ENCODE measurements around the gene SH3BP5L. TPM values are rescaled to one million over a fixed set of nuclear protein-coding genes. Genes with fewer than 3 reads are reported as not detected.

Gene SH3BP5L
- total and polyA plus RNA-seq, 2 of the 4 experiments (the other 2 are of a cell fraction) = 23.3 to 35.9 TPM

DNA sequence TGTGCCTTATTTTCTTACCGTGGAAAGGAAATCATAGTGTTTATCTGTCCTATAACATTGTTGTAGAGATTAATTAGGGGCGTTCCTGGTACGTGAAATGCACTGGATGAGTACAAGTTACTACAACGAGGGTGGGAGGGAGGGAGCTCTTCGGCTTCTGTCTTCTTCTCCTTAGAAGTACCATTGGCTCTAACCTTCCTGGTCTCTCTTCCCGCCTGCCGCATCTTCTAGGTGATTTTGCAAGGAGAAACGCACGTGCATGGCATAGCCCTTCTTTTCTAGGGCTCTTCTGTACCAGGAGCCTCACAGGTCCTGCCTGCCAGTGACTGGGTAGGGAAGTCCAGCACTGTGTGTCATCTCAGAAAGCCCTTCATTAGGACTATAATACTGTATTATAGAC is 16.8 kb downstream of the SH3BP5L start:
- no peak overlapping the region for H2AK9ac ChIP-seq (replicated peaks; ENCODE audit: low read depth, low read length, poor library complexity)
- intact Hi-C loops (cut with micrococcal nuclease) = loop anchor here (5.0 kb wide), 1 partner anchor 1417 kb away; no protein-coding TSS in a partner anchor
- H2BK20ac ChIP-seq (ENCODE audit: low read depth, low read length) = no peak overlapping the region
- no peak overlapping the region for H2AFZ ChIP-seq (replicated peaks; ENCODE audit: low read length, poor library complexity)
- no peak overlapping the region for H3K4me2 ChIP-seq (ENCODE audit: low read depth, low read length)
- no peak overlapping the region for H3K27ac ChIP-seq (ENCODE audit: insufficient read depth, low read length)
- peaks cover 24% of the 10 kb centered on the region for H3K36me3 ChIP-seq (ENCODE audit: control insufficient read depth, insufficient read depth, low read length)
- no peak overlapping the region for H3K14ac ChIP-seq (replicated peaks; ENCODE audit: low read depth, low read length)
- no peak overlapping the region for H3K56ac ChIP-seq (ENCODE audit: extremely low read depth, insufficient read depth, low read length)
- no peak overlapping the region for H2BK120ac ChIP-seq (ENCODE audit: low read depth, low read length)
- no peak overlapping the region for H4K91ac ChIP-seq (ENCODE audit: insufficient read depth, low read depth, low read length)
- no peak overlapping the region for H3K23ac ChIP-seq (ENCODE audit: low read depth, low read length)
- ChIA-PET POLR2A (ENCODE audit: unreplicated experiment) (no interaction called here), CTCF (no interaction called here)
- no peaks in the 10 kb centered on the region for H3K9me3 ChIP-seq (ENCODE audit: control insufficient read depth, insufficient read depth, low read length)
- no peak for DNase-seq
- H3K4me1 ChIP-seq (ENCODE audit: control insufficient read depth, insufficient read depth, low read length) = peaks cover 3% of the 10 kb centered on the region; the same call in 1 of the 2 replicates
- H3K9ac ChIP-seq (ENCODE audit: low read depth, low read length) = no peak overlapping the region
- no peak overlapping the region for H2AK5ac ChIP-seq (ENCODE audit: low read depth, low read length)
- in situ Hi-C loops (cut with MboI; ENCODE audit: low sequenced_read_pairs) = no loop called here
- H2BK15ac ChIP-seq (ENCODE audit: low read depth, low read length) = no peak overlapping the region
- H4K20me1 ChIP-seq (ENCODE audit: insufficient read depth, low read length) = peaks cover 12% of the 10 kb centered on the region
- no peak overlapping the region for H2BK5ac ChIP-seq (ENCODE audit: low read depth, low read length, poor library complexity, severe bottlenecking)
- H4K8ac ChIP-seq (ENCODE audit: low read depth in 2 of 2, low read length in 2 of 2) = no peak overlapping the region
- no peak overlapping the region for H4K5ac ChIP-seq (ENCODE audit: low read depth, low read length)
- H3K27me3 ChIP-seq (ENCODE audit: control insufficient read depth, insufficient read depth, low read length) = no peaks in the 10 kb centered on the region; the same call in 1 of the 2 replicates
- dilution Hi-C loops (cut with HindIII; ENCODE audit: low sequenced_read_pairs, unreplicated experiment) = no loop called here
- H3K4me3 ChIP-seq (ENCODE audit: insufficient read depth, low read depth, low read length) = no peak overlapping the region
- no peak overlapping the region for H3K18ac ChIP-seq (ENCODE audit: low read depth, low read length)
- no CpG with 5 or more reads among the region's 9 CpGs for WGBS, 2 experiments (ENCODE audit: extremely low coverage in 2 of 2, insufficient read length in 1 of 2)
- H3K9me1 ChIP-seq (ENCODE audit: insufficient read depth, low read length) = peaks cover 14% of the 10 kb centered on the region; the same call in 1 of the 2 replicates
- peaks cover 0 to 17% of the 10 kb centered on the region in 2 experiments; a peak in 1 of 4 replicates for H3K79me1 ChIP-seq (ENCODE audit: low read depth in 1 of 2, low read length in 2 of 2)
- H3K4ac ChIP-seq (ENCODE audit: low read depth, low read length) = no peak overlapping the region
- BruUV-seq (replicated peaks) = no TSS peak
- ATAC-seq (ENCODE audit: low read depth) = no peak
- TF ChIP-seq, protein P1, sequence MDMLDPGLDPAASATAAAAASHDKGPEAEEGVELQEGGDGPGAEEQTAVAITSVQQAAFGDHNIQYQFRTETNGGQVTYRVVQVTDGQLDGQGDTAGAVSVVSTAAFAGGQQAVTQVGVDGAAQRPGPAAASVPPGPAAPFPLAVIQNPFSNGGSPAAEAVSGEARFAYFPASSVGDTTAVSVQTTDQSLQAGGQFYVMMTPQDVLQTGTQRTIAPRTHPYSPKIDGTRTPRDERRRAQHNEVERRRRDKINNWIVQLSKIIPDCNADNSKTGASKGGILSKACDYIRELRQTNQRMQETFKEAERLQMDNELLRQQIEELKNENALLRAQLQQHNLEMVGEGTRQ (IDR thresholded peaks at IDR 0.05; ENCODE audit: low read depth, low read length) = no peak
- TF ChIP-seq RCOR1 (IDR thresholded peaks at IDR 0.05; ENCODE audit: insufficient replicate concordance, low read length) (no peak), CTCF (conservative IDR thresholded peaks at IDR 0.05; ENCODE audit: low read depth, low read length) (no peak)

Measured in IMR-90 (cell line).